Measurements from ENCODE around the gene SLCO2B1.

SLCO2B1 gene

DNA sequence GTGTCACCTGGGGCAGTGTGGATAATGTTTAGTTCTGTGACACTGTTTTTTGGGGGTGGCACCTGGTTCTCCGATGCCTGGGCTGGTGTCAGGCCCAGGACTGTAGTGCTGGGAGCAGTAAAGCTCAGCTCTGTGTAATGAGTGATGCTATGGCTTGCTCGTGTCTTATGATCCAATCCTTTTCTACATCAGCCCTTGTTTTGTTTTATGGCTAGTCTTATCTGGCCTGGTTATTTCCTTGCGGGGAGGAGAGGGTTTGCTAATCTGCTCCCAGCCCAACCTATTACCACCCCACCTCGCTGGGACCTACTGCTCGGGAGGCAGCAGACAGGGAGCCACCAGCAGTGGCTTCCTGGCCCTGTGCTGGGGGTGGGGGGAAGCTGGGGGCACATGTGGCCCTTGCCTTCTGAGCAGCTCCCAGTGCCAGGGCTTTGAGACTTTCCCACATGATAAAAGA lies 54.7 kb downstream of the SLCO2B1 start:
- in situ Hi-C loops (cut with MboI; ENCODE audit: low sequenced_read_pairs) = no loop called here

DNA sequence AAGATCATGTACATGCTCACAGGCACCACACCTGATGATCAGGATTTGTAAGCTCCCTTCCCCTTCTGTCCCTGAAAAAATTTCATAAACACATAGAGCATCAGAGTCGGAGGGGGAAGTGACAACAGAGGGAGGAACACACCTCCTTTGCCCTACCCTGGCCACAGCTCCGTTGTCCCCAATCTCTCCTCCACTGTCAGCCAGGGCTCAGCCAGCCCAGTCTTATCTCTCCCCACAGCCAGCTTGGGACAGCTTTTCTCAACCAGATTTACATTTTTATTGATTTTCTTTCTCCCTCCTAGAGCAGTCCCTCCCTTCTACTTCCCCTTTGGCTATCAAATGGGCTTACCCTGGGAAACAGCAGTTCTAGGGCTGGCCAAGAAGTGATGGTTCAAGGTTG lies 57.5 kb downstream of the SLCO2B1 start:
- in situ Hi-C loops (cut with MboI; ENCODE audit: low sequenced_read_pairs) = no loop called here

DNA sequence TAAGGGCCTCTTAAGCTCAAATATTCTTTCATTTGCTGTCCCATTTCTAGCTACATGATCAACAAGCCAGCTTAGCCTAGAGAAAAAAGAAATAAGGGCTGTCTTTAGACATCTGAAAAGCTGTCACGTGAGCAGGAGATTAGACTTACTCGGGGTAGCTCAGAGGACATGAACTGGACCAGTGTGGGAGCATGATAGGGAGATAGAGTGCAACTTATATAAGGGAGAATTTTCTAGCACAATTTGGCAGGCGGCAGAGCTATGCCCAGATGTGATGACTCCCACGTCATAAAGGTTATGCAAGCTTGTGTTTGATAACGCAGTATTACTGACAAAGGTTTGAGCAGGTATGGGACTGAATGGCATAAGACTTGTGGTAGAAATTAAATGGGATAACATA lies 61.5 kb downstream of the SLCO2B1 start:
- in situ Hi-C loops (cut with MboI; ENCODE audit: low sequenced_read_pairs) = no loop called here

DNA sequence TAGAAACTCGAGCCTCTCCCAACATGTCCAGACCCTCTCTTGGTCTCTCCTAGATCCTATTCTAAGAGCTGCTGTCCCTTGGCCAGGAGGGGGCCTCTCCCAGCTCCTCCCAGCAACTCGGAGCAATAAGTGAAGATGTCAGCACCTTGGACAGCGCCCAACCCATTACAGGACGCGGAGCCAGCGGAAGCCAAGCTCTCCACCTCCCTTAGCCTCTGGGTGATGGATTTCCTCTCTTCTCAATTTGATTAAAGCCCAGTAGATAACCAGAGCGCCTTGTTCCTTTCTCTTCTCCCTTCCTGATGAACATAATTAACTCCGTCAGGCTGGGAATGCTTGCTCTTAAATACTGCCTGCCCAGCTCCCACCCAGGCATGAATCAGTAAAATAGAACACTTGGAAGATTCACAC lies 63.5 kb downstream of the SLCO2B1 start:
- in situ Hi-C loops (cut with MboI; ENCODE audit: low sequenced_read_pairs) = no loop called here

DNA sequence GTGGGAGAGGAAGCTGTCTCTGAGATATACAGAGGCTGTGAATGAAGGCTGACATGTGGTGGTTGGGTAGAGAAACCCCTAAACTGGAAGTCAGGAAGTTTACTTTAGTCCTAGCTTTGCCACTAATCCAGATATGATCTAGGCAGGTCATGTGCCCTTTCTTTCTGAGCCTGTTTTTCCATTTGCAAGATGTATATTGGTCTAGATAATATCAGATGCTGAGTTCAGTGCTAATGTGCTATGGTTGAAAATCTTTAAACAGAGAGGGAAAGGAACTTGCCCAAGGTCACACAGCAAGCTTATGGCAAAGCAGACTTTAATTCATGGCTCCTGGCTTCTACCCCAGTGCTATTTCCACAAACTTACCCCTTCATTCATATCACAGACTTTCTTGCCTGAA lies 63.9 kb downstream of the SLCO2B1 start:
- in situ Hi-C loops (cut with MboI; ENCODE audit: low sequenced_read_pairs) = no loop called here

DNA sequence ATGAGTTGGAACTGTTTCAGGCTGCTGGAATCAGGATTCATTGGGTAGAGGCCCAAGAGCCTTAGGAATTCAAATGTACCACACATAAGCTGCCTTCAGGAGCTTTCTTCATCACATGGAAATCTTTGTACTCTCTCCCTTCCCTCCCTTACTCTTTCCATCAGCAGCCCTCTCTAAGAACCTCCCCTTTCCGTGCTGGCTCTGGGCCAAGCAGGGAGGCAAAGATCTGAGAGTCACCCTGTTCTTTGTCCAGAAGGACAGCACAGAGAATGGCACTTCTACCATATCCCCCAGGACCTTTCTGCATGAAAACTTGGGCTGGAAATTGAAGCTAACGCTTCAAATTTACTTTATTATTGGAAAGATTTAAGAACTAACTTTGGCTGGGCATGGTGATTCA lies 69.0 kb downstream of the SLCO2B1 start:
- in situ Hi-C loops (cut with MboI; ENCODE audit: low sequenced_read_pairs) = no loop called here

DNA sequence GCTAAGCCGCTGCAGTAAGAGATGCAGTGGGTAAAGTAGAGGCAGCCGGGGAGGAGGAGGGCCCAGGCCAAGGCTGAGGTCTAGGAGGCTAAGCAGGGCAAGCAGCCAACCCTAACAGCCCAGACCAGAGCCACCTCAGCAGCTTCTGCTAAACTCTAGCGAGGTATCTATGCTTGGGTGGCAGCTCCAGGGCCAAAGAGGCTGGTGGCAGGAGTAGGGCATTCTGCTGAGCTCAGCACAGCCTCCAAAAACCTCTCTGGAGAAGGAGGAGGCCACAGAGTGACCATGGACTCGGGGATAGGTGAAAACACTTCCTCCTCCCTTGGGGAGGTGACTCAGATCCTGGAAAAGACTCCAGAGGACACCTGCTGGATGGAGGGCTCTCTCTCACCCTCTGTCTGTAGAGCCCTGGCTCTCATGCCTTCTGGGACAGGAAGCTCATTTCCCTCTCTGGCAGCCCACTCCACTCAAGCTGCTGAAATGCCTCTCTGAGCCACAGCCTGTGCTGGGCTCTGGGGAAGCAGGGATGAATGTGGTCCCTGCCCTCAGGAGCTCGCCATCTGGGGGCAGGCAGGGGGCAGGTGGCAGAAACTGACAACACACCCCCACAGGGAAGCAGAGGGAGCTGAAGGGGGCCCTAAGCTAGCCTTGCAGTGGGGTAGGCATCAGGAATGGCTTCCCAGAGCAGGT lies 73.2 kb downstream of the SLCO2B1 start:
- in situ Hi-C loops (cut with MboI; ENCODE audit: low sequenced_read_pairs) = no loop called here

DNA sequence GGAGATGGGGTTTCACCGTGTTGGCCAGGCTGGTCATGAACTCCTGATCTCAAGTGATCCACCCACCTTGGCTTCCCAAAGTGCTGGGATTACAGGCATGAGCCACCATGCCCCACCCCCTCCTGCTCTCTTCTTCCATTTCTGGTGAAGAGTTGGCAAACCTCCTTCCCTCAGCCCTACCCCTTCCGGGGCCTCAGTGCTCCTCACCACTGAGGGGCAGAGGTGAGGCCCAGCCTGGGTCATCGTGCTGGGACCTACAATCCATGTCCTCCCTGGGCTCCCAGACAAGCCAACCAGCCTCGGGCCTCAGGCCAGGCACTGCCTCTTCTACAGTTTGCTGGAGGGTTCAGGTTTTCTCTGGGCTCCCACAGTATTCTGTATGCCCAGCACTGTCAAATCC lies 74.9 kb downstream of the SLCO2B1 start:
- in situ Hi-C loops (cut with MboI; ENCODE audit: low sequenced_read_pairs) = no loop called here

DNA sequence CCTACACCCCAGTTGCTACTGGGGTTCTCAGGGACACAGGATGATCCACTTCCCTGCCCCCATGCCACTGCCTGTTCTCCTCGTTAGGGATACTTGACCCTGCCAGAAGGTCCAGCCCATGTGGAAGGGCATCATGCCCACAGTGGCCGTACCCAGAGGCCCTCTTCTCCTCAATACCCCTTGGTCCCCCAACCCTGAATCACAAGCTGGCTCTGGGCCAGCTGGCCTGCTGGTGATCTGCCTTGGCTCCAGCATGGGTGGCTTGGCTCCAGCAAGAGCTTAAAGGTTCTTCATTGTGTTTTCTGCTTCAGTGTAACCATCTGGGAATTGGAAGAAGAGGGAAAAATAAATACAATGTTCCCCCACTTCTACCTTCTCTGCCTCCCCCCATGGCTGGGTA lies 78.6 kb downstream of the SLCO2B1 start:
- in situ Hi-C loops (cut with MboI; ENCODE audit: low sequenced_read_pairs) = no loop called here

DNA sequence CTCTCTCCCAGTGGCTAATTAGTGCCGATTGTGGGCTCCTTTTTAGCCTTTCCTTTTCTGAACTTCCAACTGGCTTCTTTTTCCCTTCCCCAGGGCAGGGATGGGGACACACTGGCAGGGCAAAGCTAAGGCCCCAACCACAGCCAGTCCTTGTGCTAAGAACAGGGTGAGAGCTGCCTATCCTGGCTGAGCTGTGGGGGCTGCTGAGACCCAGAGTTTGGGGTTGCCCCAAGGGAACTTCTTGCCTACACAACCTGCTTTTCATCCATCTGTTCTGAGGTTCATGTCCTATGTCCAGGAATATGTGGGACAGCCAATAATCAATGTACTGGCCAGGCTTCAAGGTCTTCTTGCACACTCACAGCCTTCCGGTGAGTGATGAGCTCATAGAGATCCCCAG lies 79.7 kb downstream of the SLCO2B1 start:
- in situ Hi-C loops (cut with MboI; ENCODE audit: low sequenced_read_pairs) = no loop called here

DNA sequence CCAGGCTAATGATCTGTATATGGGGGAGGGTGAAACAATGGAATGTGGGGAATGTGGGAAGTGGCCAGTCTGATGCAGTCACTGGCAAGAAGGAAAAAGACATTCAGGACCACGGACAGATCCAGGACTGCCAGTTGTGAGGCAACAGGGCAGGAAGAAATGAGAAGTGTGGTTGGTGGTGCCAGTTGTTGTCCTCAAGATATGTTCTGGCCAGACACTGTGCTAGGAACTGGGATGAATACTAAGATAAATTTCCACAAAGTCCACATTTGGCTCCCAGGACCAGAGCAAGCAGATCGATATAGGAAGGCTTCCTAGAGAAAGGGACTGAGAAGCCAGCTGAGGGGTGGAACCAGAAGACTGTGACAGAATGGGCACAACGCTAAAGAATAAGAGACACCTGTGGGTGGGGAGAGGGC lies 82.9 kb downstream of the SLCO2B1 start:
- in situ Hi-C loops (cut with MboI; ENCODE audit: low sequenced_read_pairs) = no loop called here

DNA sequence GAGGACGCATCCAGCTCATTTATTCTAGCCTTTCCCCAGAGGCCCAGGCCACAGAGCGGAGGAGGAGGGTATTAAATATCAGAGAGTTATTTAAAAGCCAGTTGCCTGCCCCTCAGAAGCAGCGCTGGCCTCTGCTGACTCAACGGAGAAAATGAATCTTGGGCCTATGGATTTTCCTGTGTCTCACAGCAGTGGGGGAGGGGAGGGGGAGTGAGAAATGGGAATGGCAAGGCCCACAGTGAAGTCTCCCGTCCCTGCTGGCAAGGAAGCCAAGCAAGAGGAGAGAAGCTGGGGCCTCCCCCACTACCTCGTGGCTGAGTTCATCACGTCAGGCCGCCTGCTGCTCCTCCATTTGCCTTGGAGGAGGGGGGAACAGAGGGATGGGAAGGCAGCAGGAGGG lies 85.2 kb downstream of the SLCO2B1 start:
- in situ Hi-C loops (cut with MboI; ENCODE audit: low sequenced_read_pairs) = no loop called here

DNA sequence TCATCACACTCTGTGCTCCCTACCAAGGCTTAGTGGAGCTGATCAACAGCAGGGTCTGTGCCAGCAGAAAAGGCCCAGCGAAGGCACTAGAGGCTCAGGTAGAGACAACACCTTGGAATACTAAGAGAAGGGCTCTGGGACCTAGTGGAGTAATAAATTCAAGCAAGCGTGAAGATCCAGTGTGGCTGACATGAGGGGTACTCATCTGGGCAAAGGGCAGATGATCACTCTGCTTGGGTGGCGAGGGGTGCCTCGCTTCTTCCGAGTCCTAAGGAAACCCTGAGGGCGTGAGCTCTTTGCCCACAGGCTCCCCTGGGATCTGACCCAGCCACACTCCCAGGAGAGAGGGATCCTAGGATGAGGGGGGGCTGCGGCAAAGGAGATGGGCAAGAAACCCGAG lies 86.1 kb downstream of the SLCO2B1 start:
- in situ Hi-C loops (cut with MboI; ENCODE audit: low sequenced_read_pairs) = no loop called here

DNA sequence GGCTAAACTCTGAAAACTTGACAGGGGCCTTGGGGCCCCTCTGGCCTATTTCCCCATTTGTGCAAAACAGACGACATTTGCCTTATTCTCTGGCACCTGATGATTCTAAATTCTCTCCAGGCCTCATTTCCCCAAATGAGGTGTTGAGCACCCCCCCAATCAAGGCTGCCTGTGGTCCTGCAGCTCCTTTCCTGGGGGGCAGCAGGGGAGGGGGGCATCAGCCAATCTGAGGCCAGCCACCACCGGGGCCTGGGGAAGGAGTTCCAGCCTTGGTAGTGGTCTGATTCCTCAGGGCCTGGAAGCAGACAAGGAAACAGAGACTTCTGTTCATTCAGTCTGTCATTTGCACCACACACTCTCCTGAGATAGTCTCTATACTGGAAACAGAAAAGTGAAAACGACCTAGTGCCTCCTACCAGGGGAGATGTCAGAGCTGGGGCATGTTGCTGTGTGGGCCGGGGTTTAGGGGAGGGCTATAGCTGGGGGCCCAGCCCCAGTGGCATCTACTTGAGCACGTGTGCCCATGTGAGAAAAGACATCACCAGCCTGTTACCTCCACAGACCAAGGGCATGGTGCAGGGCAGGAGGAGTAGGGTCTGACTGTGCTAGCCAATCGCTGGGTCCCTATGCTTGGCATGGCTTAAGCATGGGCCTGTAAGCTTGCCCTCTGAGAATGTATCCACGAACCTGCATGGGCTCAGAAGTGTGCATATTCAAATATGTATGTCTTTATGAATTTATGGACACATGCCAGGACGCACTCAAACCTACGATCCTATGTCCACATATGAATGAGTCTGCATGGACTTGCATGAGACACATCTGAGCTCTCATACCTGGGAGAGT lies 87.9 kb downstream of the SLCO2B1 start:
- in situ Hi-C loops (cut with MboI; ENCODE audit: low sequenced_read_pairs) = no loop called here

DNA sequence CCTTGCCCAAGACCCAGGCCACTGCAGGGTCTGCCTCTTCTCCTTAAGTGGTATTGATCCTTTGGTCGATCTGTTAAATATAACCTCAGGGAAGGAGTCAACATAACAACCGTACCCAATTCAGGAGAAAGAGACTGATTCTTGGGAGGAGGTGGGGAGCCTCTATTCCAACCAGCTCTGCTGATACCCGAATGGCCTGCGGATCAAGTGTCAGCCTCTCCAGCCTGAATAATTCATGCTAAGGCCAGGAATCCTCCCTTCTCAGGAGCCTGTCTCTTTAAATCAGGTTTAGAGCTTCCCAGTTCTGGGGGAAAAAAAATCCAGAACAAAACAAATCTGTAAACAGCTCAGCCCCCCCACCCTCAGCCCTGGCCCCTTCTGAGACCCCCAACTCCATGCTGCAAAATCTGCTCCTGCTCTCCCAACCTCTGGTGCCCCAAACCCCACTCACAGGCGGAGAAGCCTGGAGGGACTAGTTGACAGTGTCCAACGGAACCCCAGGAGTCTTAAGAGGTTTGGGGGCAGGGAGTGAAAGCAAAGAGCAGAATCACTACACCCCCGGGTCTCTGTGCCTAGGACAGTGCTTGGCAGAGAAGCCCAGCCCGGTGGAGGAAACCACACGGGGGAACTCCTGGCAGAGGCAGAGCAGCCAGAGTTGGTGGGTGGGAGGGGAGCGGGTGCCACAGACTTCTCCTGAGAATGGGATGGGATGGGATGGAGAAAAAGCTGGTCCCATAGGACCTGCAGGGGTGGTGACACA lies 88.8 kb downstream of the SLCO2B1 start:
- in situ Hi-C loops (cut with MboI; ENCODE audit: low sequenced_read_pairs) = loop anchor here (10.0 kb wide), 1 partner anchor 315 kb away; no protein-coding TSS in a partner anchor

DNA sequence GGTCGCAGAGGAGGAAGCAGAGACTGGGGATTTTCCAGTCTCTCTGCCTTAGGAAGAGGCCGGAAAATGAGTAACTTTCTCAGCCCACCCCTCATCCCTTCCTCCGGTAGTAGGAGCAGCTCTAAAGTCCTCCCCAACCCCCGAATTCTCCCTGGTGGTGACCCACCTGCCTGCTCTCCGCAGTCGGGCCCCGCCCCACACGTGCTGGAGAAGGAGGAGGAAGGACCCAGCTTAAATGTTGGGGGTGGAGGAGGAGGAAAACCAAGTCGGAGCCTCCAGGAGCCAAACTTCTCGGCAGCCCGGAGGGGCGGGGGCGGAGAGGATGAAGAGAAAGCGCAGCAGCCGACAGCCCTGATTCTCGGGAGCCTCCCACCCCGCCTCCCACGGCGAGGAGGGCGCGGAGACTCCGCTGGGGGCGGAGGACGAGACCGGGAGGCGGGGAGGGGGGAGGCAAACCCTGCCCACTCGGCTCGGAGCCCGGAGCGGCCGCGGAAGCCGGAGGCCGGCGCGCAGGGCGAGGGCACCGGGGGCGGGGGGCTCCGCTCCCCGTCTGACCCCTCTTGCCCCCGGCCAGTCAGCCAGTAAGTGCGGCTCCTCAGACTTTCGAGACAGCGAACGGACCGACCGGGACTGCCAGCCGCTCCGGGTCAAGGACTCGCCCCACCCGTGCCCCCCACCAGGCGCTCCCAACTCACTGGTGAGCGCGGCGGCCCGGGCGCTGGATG lies 89.6 kb downstream of the SLCO2B1 start, which contains the start of gene TPBGL:
Gene TPBGL, plus strand, starts transcription at position 464 of the 725 bp plus-strand sequence. CDS start 276 bp downstream, outside the sequence.
- in situ Hi-C loops (cut with MboI; ENCODE audit: low sequenced_read_pairs) = loop anchor here (10.0 kb wide), 1 partner anchor 316 kb away; no protein-coding TSS in a partner anchor

DNA sequence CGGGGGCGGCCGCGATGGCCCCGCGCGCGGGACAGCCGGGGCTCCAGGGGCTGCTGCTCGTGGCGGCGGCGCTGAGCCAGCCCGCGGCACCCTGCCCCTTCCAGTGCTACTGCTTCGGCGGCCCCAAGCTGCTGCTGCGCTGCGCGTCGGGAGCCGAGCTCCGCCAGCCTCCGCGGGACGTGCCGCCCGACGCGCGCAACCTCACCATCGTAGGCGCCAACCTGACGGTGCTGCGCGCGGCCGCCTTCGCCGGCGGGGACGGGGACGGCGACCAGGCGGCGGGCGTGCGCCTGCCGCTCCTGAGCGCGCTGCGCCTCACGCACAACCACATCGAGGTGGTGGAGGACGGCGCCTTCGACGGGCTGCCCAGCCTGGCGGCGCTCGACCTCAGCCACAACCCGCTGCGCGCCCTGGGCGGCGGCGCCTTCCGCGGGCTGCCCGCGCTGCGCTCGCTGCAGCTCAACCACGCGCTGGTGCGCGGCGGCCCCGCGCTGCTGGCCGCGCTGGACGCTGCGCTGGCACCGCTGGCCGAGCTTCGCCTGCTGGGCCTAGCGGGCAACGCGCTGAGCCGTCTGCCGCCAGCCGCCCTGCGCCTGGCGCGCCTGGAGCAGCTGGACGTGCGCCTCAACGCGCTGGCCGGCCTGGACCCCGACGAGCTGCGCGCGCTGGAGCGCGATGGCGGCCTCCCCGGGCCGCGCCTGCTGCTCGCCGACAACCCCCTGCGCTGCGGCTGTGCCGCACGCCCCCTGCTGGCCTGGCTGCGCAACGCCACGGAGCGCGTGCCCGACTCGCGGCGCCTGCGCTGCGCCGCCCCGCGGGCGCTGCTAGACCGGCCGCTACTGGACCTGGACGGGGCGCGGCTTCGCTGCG lies 90.4 kb downstream of the SLCO2B1 start:
- in situ Hi-C loops (cut with MboI; ENCODE audit: low sequenced_read_pairs) = loop anchor here (10.0 kb wide), 1 partner anchor 316 kb away; no protein-coding TSS in a partner anchor

DNA sequence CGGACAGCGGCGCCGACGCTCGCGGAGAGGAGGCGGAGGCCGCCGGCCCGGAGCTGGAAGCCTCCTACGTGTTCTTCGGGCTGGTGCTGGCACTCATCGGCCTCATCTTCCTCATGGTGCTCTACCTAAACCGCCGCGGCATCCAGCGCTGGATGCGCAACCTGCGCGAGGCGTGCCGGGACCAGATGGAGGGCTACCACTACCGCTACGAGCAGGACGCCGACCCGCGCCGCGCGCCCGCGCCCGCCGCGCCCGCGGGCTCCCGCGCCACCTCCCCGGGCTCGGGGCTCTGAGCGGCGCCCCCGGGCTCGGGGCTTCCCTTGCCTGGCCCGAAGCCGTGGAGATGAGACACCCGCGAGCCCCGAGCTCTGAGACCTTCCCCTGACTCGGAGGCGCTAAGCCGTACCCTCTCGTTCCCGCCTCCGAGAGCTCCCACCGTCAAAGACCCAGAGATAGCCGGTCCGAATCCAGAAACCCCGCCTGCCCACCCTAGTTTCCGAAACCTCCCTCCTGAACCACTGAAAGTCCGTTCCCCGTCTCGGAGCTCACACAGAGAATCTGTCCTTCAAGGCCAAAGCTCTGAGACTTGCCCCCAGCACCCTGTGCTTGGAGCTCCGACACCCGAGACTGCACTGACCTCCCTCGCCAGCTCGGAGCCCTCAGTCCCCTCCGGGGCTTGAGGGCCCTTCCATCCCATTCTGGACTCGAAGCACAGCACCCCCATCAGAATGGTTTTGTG lies 91.2 kb downstream of the SLCO2B1 start:
- in situ Hi-C loops (cut with MboI; ENCODE audit: low sequenced_read_pairs) = loop anchor here (10.0 kb wide), 1 partner anchor 317 kb away; no protein-coding TSS in a partner anchor
